Activated effector memory CD4-positive, alpha-beta T cell treated with anti-CD3 and anti-CD28 coated beads, Interleukin-2, amount 50 U/mL, for 16 hours (primary cell): ENCODE measurements around the gene TBC1D8B.
"Not testable (repeated sequence)": the region's sequence is repeated elsewhere in the genome, so short reads cannot be mapped to it uniquely, and the experiment has no call there.

ENCODE experiments used
- DNase-seq: peaks from one replicate; pipeline ENCODE4 v3.0.0-alpha.2; 2020

Gene TBC1D8B

GRCh38 chrX:106802388-106803275 lies at the start of gene TBC1D8B:
TSS of gene TBC1D8B (plus strand) at chrX:106802673. CDS start at chrX:106802854, 181 bp downstream.
- DNase-seq, result peak; percentile 62

- not testable (repeated sequence) for DNase-seq
Observed at GRCh38 chrX:106769288-106769687, 33.2 kb upstream of the TBC1D8B start.

DNA sequence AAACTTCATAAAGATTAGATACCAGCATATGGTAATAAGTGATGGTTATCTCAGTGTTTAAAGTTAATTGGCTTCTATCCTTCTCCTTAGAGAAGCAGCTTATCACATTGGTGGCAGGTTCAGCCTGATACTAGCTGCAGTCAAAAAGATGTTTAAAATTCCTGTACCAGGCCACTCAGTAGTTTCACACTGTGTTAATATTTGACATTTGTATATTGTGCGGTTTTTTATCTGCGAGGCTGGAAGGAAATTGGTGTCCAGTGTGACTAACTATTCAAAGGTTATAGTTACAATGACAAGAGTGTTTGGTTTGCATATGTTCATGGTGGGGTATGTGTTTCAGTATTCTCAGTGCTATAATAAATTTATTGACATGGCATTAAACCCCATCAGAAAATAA lies 27.5 kb upstream of the TBC1D8B start:
- no peak for DNase-seq

- no peak for DNase-seq
Observed at GRCh38 chrX:106780264-106780663, 22.2 kb upstream of the TBC1D8B start.

DNA sequence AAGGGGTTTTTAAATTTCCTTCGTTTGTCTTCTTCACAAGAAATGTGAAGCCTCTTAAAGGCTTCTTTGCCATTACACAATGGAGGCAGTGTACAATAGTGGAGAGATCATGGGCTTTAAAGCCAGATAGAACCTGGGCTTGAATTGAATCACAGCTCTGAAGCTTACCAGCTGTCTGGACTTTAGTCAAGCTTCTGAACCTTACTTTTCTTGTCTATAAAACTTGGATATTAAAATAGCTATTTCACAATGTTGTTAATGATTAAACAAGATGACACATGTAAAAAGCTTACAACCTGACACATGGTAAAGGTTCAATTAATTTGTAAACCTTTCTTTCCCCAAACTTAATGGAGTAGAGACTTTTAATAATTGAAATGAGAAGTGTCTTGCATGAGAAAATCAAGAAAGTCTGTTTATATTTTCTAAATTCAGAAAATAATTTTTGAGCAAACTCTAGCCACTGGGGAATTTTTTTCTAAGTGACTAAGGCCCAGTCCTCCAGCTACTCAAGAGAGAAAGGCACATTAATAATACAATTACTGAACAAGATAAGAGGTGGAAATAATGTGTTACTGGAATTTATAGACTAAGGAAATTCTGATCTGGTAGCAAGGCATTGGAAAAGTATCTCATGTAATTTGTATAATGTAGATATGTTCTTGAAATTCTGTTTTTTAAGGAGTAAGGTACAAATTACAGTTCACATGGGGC lies 21.7 kb upstream of the TBC1D8B start:
- DNase-seq, result no peak

DNA sequence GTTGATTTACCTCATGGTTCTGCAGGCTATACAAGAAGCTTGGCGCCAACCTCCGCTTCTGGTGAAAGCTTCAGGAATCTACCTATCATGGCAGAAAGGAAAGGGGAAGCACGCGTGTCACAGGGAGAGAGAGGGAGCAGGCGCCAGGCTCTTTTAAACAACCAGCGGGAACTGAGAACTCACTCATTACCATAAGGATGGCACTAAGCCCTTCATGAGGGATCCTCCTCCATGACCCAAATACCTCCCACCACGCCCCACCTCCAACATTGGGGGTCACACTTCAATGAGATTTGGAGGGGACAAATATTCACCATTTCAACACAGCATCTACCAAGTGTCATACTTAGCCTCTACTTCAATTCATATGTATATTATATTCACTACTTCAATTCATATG lies 18.8 kb upstream of the TBC1D8B start:
- no peak for DNase-seq

- no peak for DNase-seq
Observed at GRCh38 chrX:106791495-106791894, 11.0 kb upstream of the TBC1D8B start.

GRCh38 chrX:106802063-106802387 lies 448 bp upstream of the TBC1D8B start:
- no peak for DNase-seq

DNA sequence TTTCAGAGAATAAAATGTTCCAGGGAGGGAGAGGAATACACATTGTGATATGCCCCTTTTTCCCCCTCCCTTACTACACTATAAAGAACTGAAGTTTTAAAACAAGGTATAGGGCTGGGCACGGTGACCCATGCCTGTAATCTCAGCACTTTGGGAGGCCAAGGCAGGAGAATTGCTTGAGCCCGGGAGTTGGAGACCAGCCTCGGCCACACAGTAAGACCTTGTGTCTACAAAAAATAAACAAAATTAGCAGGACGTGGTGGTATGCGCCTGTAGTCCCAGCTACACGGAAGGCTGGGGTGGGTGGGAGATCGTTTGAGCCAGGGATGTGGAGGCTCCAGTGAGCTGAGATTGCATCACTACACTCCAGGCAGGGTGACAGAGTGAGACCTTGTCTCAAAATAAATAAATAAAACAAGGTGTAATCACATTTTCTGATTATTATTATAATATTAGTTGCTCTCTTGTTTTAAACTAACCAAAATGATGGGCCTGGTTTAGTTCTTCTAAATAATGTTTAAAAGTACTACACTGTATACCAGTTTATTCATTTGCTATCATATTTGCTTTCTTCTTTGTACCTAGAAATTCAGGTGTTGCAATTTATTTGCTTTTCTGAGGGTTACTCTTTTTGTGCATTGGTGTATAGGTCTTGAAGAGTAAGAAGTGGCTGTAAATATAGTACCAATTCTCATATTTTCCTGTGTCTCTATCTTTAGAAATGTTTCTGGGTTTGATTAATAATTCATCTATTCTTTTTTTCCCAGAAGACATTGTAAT lies 8.8 kb downstream of the TBC1D8B start:
- no peak for DNase-seq

- DNase-seq, result not testable (repeated sequence)
Observed at GRCh38 chrX:106812930-106813329, 10.5 kb downstream of the TBC1D8B start.

- not testable (repeated sequence) for DNase-seq
Observed at GRCh38 chrX:106814093-106814492, 11.6 kb downstream of the TBC1D8B start.

GRCh38 chrX:106862972-106863688 lies 60.7 kb downstream of the TBC1D8B start:
- DNase-seq, result no peak

- DNase-seq, result no peak
Observed at GRCh38 chrX:106863697-106864096, 61.2 kb downstream of the TBC1D8B start.

GRCh38 chrX:106872796-106873195 lies 70.3 kb downstream of the TBC1D8B start:
- not testable (repeated sequence) for DNase-seq

DNA sequence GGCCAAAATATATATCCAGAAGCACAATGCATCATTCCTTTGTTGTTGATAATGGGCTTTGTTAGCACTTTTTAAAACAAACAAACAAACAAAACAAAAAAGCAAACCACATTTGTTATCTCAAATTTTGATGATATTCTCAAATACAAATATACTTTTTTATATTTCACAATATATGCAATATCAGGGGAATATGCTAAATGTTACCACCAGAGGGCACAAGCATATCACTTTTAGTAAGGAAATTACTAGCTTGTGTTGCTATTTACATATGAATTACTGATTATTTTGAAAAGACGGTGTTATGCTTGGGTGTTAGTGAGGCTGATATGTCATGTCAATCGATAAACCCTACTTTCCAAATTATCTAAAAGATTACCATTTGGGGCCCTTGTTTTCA lies 71.6 kb downstream of the TBC1D8B start:
- DNase-seq, result no peak

GRCh38 chrX:106875151-106875550 lies 72.7 kb downstream of the TBC1D8B start:
- DNase-seq, result no peak

DNA sequence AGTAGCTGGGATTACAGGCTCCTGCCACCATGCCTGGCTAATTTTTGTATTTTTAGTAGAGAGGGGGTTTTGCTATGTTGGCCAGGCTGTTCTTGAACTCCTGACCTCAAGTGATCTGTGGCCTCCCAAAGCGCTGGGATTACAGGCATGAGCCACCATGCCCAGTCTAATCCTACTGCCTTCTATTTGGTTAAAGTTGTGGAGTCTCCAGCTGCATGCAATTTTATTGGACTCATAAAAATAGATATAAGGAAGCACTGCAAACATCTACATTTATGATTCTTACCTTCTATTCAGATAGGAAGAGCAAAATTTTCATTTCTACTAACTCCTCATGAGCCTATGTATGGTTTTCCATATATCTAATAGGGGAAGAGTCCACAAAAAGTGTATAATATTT lies 87.0 kb downstream of the TBC1D8B start:
- DNase-seq, result no peak

DNA sequence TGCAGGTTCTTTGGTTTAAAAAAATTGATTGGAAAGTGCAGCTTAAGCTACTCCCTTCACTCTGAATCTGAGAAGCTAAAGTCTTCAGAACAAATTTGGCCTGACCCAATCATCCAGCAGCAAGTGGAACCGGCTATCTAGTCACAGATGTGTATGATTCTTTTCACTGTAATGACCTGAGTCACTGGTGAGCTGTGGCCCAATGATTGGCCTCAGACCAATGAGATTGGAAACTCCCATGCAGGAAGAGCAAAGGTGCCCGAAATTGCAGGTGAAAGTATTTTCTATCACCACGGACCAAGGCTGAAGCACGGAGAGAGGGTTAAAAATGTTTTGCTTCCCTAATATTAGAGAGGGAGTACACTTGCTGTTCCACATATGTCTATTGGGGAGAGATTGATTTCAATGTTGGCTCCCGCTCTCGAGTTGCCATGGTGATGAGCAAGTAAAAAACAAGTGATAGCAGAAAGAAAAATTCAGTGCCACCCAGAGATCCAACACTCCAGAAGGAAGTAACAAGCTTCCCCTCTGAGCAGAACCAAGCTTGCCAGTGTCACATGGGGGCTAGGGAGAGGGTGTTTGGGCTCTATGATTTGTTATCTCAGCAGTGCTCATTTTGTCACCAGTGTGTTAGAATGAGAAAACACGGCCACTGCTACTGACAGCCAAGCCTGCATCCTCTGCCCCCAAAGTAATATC lies 89.4 kb downstream of the TBC1D8B start:
- no peak for DNase-seq

- peak; percentile 74 for DNase-seq
Observed at GRCh38 chrX:106894392-106894909, 92.0 kb downstream of the TBC1D8B start.

DNA sequence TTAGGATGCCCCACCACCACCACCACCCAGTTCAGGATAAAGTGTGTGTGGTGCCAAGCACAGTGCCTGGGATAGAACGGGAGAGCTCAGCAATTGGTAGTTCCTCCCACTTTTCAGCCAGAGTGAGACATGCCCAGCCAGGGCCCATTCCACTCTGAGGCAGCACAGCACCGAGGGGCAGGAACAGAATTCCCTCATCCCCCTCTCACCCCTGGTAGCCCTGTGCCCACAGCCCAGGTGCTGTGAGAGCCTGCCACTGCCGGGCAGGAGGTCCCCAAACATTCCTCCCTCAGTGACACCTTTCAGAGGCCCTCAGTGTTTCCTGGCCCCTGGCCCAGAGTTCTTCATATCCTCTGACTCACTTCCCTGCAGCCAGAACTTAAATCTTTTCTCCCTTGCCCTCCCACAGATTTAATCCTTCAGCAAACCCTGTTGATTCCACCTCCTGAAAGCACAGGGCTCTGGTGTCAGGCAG lies 92.5 kb downstream of the TBC1D8B start:
- DNase-seq, result no peak

DNA sequence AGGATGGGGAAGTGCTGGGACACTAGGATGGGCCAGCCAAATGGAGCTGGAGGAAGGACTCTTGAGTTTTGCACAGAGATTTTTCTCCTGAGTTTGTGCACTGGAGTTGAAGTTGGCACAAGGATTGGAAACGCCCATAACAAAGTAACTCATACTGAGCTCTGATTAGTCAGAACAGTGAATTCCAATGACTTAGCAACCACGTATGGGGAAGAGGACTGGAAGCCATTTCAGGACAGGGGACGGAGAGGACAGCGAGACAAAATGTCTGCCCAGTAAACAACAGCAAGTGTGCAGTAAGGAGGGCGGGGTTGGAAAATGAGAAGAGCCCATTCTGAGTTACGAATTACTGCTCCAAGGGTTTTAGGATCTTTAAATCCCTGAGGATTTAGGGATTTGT lies 94.8 kb downstream of the TBC1D8B start:
- DNase-seq, result no peak

DNA sequence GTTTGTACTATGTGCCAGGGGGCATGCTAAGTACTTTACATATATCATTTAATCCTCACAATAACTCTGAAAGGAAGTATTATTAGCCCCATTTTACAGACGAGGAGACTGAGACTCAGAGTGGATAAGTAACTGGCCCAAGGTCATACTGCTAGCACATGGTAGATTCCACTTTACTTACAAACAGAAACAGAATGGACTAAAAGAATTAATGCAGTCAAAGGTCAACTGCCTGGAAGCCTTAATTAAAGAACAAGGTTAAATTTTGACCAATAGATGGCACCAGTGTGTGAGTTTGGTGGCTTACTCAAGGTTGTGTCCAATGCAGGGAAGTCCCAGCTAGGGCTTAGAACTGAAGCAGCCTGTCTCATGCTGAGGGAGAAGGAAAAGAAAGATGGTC lies 96.0 kb downstream of the TBC1D8B start:
- no peak for DNase-seq
